Caco-2 (cell line): ENCODE data around the gene TMEM63C. TPM values are rescaled to one million over a fixed set of nuclear protein-coding genes. Genes with fewer than 3 reads are reported as not detected.

Experiments
- BruUV-seq: library from RNA; stranded (reverse); fragments of 400-500 nt; replicated peaks from 2 replicates; lab custom pipeline; 2021; lab: Mats Ljungman, UMichigan
- CTCF ChIA-PET: fragments of 300-600 bp; sonication (Branson Sonifier 250); formaldehyde crosslinking; loops from one replicate; lab custom pipeline; 2022; ENCODE audit warnings: antibody characterized with exemption; lab: Charles Lee
- POLR2A ChIA-PET: fragments of 300-600 bp; sonication (Branson Sonifier 250); formaldehyde crosslinking; loops from one replicate; lab custom pipeline; 2022; ENCODE audit warnings: antibody characterized with exemption; lab: Charles Lee
- DNase-seq, 2 experiments: peaks; one replicate each; pipeline versions ENCODE4 v3.0.0 to v3.0.0-alpha.2; 2020 to 2022
- H3K27me3 ChIP-seq: replicated peaks from 2 replicates; pipeline ENCODE4 v1.6.0; 2011; ENCODE audit warnings: low read length; ENCODE audit not compliant: control insufficient read depth, insufficient read depth
- H3K36me3 ChIP-seq: 2 replicates; pipeline ENCODE4 v1.5.1; 2011; ENCODE audit warnings: low read length; ENCODE audit not compliant: control insufficient read depth, insufficient read depth
- H3K4me1 ChIP-seq: fragments of 250-450 bp; sonication (Bioruptor Pico); 2 replicates; pipeline ENCODE4 v1.5.1; 2020; ENCODE audit warnings: mild to moderate bottlenecking
- H3K4me3 ChIP-seq: 2 replicates; pipeline ENCODE4 v1.5.1; 2011; ENCODE audit warnings: low read depth, mild to moderate bottlenecking, control low read depth, low read length
- H3K9me3 ChIP-seq: fragments of 250-450 bp; sonication (Bioruptor Pico); 2 replicates; pipeline ENCODE4 v1.5.1; 2020; ENCODE audit warnings: mild to moderate bottlenecking, moderate library complexity
- H3K27ac Mint-ChIP-seq: one replicate; pipeline ENCODE4 v1.8.0; 2022; ENCODE audit warnings: mixed read lengths; ENCODE audit not compliant: unreplicated experiment
- H3K27me3 Mint-ChIP-seq: one replicate; pipeline ENCODE4 v1.8.0; 2022; ENCODE audit warnings: mixed read lengths; ENCODE audit not compliant: insufficient read depth, unreplicated experiment
- H3K36me3 Mint-ChIP-seq: one replicate; pipeline ENCODE4 v1.8.0; 2022; ENCODE audit warnings: mild to moderate bottlenecking, mixed read lengths; ENCODE audit not compliant: insufficient read depth, unreplicated experiment
- H3K4me1 Mint-ChIP-seq: one replicate; pipeline ENCODE4 v1.8.0; 2022; ENCODE audit warnings: low read depth, mixed read lengths; ENCODE audit not compliant: unreplicated experiment
- H3K4me3 Mint-ChIP-seq: one replicate; pipeline ENCODE4 v1.8.0; 2022; ENCODE audit warnings: mild to moderate bottlenecking, moderate library complexity, mixed read lengths; ENCODE audit not compliant: unreplicated experiment
- H3K9me3 Mint-ChIP-seq: one replicate; pipeline ENCODE4 v1.8.0; 2022; ENCODE audit warnings: mixed read lengths; ENCODE audit not compliant: unreplicated experiment
- intact Hi-C: fragments of 100-400 bp; cut with micrococcal nuclease; formaldehyde crosslinking; loops from one replicate; pipeline ENCODE4 v1.10.0; 2022; ENCODE audit not compliant: unreplicated experiment
- total RNA-seq: library from RNA; stranded (reverse); gene quantifications from 2 replicates; pipeline ENCODE4 v1.2.3, GENCODE V29; 2022
- TF ChIP-seq, protein P1 (sequence below), 2 experiments: fragments of 200-600 bp in 1 of 2; IDR thresholded peaks; 1 replicate in 1 of 2; 2 replicates in 1 of 2; pipeline versions ENCODE4 v1.5.1 to v1.8.0; 2011 to 2022; ENCODE audit warnings: antibody characterized with exemption in 1 of 2, control low read depth in 1 of 2, inconsistent platforms in 1 of 2, low read depth in 1 of 2, low read length in 1 of 2, mild to moderate bottlenecking in 1 of 2, moderate library complexity in 1 of 2; ENCODE audit not compliant: insufficient read depth in 1 of 2, severe bottlenecking in 1 of 2, unreplicated experiment in 1 of 2

The TMEM63C gene
- total RNA-seq, 1 experiment from 2014 or later: 1.3 TPM

DNA sequence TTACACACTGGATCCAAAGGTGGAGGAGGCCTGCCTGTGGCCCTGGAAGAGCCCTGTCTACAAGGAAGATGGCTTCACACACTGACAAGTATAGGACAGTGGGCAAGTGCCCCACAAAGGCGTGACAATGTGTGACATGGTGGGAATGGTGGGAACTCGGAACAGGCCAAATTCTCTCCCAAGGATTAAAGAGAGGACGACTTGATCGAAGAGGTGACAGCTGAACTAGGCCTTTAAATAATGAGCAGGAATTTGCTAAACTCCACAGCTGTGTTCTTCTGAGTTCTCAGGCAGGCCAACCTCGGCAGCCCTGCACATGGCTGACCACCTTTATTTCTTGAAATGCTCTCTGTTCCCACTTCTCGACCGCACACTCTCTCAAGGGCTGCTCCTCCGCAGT is 115.3 kb downstream of the TMEM63C start:
- no peaks in the 10 kb centered on the region for H3K36me3 ChIP-seq
- no peak for DNase-seq
- no peaks in the 10 kb centered on the region for H3K9me3 ChIP-seq
- Mint-ChIP-seq H3K27me3 (no peaks in the 10 kb centered on the region), H3K4me3 (no peak overlapping the region), H3K4me1 (no peaks in the 10 kb centered on the region), H3K9me3 (no peaks in the 10 kb centered on the region), H3K36me3 (peaks cover 6% of the 10 kb centered on the region), H3K27ac (no peak overlapping the region)
- TF ChIP-seq, protein P1, sequence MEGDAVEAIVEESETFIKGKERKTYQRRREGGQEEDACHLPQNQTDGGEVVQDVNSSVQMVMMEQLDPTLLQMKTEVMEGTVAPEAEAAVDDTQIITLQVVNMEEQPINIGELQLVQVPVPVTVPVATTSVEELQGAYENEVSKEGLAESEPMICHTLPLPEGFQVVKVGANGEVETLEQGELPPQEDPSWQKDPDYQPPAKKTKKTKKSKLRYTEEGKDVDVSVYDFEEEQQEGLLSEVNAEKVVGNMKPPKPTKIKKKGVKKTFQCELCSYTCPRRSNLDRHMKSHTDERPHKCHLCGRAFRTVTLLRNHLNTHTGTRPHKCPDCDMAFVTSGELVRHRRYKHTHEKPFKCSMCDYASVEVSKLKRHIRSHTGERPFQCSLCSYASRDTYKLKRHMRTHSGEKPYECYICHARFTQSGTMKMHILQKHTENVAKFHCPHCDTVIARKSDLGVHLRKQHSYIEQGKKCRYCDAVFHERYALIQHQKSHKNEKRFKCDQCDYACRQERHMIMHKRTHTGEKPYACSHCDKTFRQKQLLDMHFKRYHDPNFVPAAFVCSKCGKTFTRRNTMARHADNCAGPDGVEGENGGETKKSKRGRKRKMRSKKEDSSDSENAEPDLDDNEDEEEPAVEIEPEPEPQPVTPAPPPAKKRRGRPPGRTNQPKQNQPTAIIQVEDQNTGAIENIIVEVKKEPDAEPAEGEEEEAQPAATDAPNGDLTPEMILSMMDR (IDR thresholded peaks at IDR 0.05; ENCODE audit: insufficient read depth in 1 of 2, low read depth in 1 of 2, low read length in 1 of 2, severe bottlenecking in 1 of 2, unreplicated experiment in 1 of 2): no peak
- H3K4me3 ChIP-seq: no peak overlapping the region
- intact Hi-C loops: no loop called here
- no peaks in the 10 kb centered on the region for H3K4me1 ChIP-seq
- ChIA-PET CTCF (interaction anchor here (1.1 kb wide), 1 partner anchor 8 kb away, joined by 3 read pairs; no protein-coding TSS in a partner anchor), POLR2A (no interaction called here)
- H3K27me3 ChIP-seq: no peaks in the 10 kb centered on the region
- BruUV-seq: no TSS peak

DNA sequence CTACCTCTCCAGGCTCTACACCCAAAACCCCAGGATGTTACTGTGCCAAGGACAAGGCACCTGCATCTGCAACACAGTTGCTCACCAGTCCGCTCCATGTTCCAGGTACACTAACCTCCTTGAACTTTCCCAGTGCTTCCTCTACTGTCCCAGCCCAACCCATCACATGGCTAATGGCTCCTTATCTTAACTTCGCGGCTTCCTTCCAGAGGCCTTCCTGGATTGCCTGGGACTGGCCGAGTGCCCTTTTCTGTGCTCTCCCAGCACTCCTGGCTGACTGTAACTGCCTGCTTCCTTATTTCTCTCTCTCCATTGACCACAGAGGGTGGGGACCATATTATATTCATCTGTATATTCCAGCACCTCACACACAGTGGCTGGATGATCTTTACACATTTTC is 118.2 kb downstream of the TMEM63C start:
- BruUV-seq: no TSS peak
- H3K9me3 ChIP-seq: no peaks in the 10 kb centered on the region
- POLR2A ChIA-PET: no interaction called here
- no peak overlapping the region for H3K4me3 ChIP-seq
- peaks cover 14% of the 10 kb centered on the region for H3K4me1 Mint-ChIP-seq
- CTCF ChIA-PET: interaction anchor here (1.4 kb wide), 1 partner anchor 16 kb away, joined by 3 read pairs; no protein-coding TSS in a partner anchor
- H3K27me3 ChIP-seq: no peaks in the 10 kb centered on the region
- H3K4me3 Mint-ChIP-seq: no peak overlapping the region
- no peaks in the 10 kb centered on the region for H3K36me3 ChIP-seq
- TF ChIP-seq, protein P1 (IDR thresholded peaks at IDR 0.05; ENCODE audit: insufficient read depth in 1 of 2, low read depth in 1 of 2, low read length in 1 of 2, severe bottlenecking in 1 of 2, unreplicated experiment in 1 of 2): no peak
- no peaks in the 10 kb centered on the region for H3K27me3 Mint-ChIP-seq
- peaks cover 14% of the 10 kb centered on the region for H3K36me3 Mint-ChIP-seq
- no peak overlapping the region for H3K27ac Mint-ChIP-seq
- DNase-seq: no peak
- intact Hi-C loops: no loop called here
- peaks cover 21% of the 10 kb centered on the region; the same call in 1 of the 2 replicates for H3K4me1 ChIP-seq
- H3K9me3 Mint-ChIP-seq: no peaks in the 10 kb centered on the region

DNA sequence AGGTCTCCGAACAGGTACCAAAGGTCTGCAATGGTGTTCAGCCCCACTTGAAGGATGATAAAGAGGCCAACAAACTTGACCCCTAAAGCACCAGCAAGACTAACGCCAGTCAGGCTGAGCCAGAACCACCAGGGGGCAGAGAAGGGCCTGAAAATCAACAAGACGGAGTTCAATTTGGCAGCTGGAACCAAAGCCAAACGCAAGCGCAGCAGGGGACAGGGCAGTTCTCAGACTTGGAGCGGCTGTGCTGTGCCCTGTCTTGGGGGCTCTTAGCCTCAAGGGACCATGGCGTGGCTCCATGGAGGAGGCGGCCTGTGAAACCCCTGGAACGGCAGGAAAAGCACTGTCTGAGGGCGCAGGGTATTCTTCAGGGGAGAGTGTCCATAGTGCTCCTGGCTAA is 119.5 kb downstream of the TMEM63C start:
- TF ChIP-seq, protein P1 (IDR thresholded peaks at IDR 0.05; ENCODE audit: insufficient read depth in 1 of 2, low read depth in 1 of 2, low read length in 1 of 2, severe bottlenecking in 1 of 2, unreplicated experiment in 1 of 2): peak; percentile 84 to 90
- POLR2A ChIA-PET: interaction anchor here (1.0 kb wide), 1 partner anchor 15 kb away, joined by 11 read pairs; no protein-coding TSS in a partner anchor
- no peaks in the 10 kb centered on the region for H3K9me3 Mint-ChIP-seq
- no peaks in the 10 kb centered on the region for H3K36me3 ChIP-seq
- no peaks in the 10 kb centered on the region for H3K27me3 ChIP-seq
- H3K9me3 ChIP-seq: no peaks in the 10 kb centered on the region
- CTCF ChIA-PET: interaction anchor here (1.0 to 5.1 kb wide), 5 partner anchors 10 to 108 kb away, joined by 3 to 66 read pairs (median 5); partner anchors contain the start of genes GSTZ1 and POMT2
- H3K27ac Mint-ChIP-seq: no peak overlapping the region
- H3K27me3 Mint-ChIP-seq: no peaks in the 10 kb centered on the region
- no peak overlapping the region for H3K4me3 Mint-ChIP-seq
- DNase-seq: peak; percentile 81 to 82
- H3K4me1 ChIP-seq: peaks cover 21% of the 10 kb centered on the region; the same call in 1 of the 2 replicates
- intact Hi-C loops: loop anchor here (1.0 kb wide), 2 partner anchors 15 to 250 kb away; no protein-coding TSS in a partner anchor
- no peak overlapping the region for H3K4me3 ChIP-seq
- BruUV-seq: no TSS peak
- H3K36me3 Mint-ChIP-seq: peaks cover 15% of the 10 kb centered on the region
- peaks cover 18% of the 10 kb centered on the region for H3K4me1 Mint-ChIP-seq
